ENCODE measurements around the gene TOP3B. TPM values are rescaled to one million over a fixed set of nuclear protein-coding genes. Genes with fewer than 3 reads are reported as not detected.
"Not testable (repeated sequence)": the region's sequence is repeated elsewhere in the genome, so short reads cannot be mapped to it uniquely, and the experiment has no call there.

Gene TOP3B
- total RNA-seq, 6 experiments from 2014 or later: 13.5 to 20.4 (median 15.6) TPM

GRCh38 chr22:21941921-21942320 is 40.7 kb downstream of the TOP3B start:
- WGBS (ENCODE audit: insufficient coverage, low coverage, low lambda C conversion rate, missing lambda C conversion rate): 55% methylated on average over 3 of the region's 8 CpGs
- intact Hi-C loops (cut with DNase I): no loop called here

DNA sequence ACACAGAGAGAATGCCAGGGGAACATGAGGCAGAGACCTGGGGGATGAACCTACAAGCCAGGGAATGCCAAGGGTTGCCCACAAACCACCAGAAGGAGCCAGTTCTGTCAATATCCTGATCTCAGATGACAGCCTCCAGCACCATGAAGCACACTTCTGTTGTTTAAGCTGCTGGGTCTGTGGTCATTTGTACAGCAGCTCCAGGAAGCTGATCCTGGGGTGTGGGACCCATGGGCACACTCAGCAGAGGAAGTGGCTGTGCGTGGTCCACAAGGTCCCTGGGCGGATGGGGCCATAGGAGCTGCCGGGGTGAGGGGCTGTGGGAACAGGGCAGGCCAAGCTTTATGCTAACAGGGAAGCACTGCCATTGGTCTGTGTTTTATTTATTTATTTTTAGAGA is 42.1 kb downstream of the TOP3B start:
- intact Hi-C loops (cut with DNase I): no loop called here
- 83% methylated on average over 1 of the region's 3 CpGs for WGBS (ENCODE audit: insufficient coverage, low coverage, low lambda C conversion rate, missing lambda C conversion rate)
- ATAC-seq (no peak), DNase-seq (no peak)
- Histone ChIP-seq H3K4me1 (peaks cover 0 to 41% (median 21%) of the 10 kb centered on the region in 4 donors), H3K27me3 (no peaks in the 10 kb centered on the region), H3K27ac (peak overlapping the region in 2 of 3 donors; percentile 78 to 93), H3K4me3 (no peak overlapping the region), H3K9me3 (no peaks in the 10 kb centered on the region), H3K36me3 (no peaks in the 10 kb centered on the region)
- no peak for TF ChIP-seq POLR2A (IDR thresholded peaks at IDR 0.05)
- TF ChIP-seq, protein P1, sequence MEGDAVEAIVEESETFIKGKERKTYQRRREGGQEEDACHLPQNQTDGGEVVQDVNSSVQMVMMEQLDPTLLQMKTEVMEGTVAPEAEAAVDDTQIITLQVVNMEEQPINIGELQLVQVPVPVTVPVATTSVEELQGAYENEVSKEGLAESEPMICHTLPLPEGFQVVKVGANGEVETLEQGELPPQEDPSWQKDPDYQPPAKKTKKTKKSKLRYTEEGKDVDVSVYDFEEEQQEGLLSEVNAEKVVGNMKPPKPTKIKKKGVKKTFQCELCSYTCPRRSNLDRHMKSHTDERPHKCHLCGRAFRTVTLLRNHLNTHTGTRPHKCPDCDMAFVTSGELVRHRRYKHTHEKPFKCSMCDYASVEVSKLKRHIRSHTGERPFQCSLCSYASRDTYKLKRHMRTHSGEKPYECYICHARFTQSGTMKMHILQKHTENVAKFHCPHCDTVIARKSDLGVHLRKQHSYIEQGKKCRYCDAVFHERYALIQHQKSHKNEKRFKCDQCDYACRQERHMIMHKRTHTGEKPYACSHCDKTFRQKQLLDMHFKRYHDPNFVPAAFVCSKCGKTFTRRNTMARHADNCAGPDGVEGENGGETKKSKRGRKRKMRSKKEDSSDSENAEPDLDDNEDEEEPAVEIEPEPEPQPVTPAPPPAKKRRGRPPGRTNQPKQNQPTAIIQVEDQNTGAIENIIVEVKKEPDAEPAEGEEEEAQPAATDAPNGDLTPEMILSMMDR (IDR thresholded peaks at IDR 0.05): no peak

More at GRCh38 chr22:21941921-21942320, 40.7 kb downstream of the TOP3B start:
- H3K4me3 ChIP-seq: no peak overlapping the region
- TF ChIP-seq POLR2A (IDR thresholded peaks at IDR 0.05): no peak
- TF ChIP-seq, protein P1 (IDR thresholded peaks at IDR 0.05): no peak
- peaks cover 0 to 44% (median 24%) of the 10 kb centered on the region in 4 donors for H3K4me1 ChIP-seq
- H3K36me3 ChIP-seq: no peaks in the 10 kb centered on the region
- ATAC-seq: no peak
- H3K27me3 ChIP-seq: no peaks in the 10 kb centered on the region
- no peak for DNase-seq
- H3K27ac ChIP-seq: peak overlapping the region; percentile 4 to 93 (median 40)
- no peaks in the 10 kb centered on the region for H3K9me3 ChIP-seq

- DNase-seq, ATAC-seq, H3K36me3 ChIP-seq, H3K27me3 ChIP-seq, H3K4me3 ChIP-seq, H3K9me3 ChIP-seq: not testable (repeated sequence)
- intact Hi-C loops (cut with DNase I): loop anchor here (5.0 to 10.0 kb wide), 2 partner anchors 205 to 228 kb away; partner anchors contain the start of gene YPEL1 (in 1 of the 2)
- 59% methylated on average over 5 of the region's 5 CpGs for WGBS (ENCODE audit: insufficient coverage, low coverage, low lambda C conversion rate, missing lambda C conversion rate)
- peaks cover 0 to 36% (median 18%) of the 10 kb centered on the region in 4 donors for H3K4me1 ChIP-seq
- H3K27ac ChIP-seq: peak overlapping the region; percentile 32 to 93 (median 78)
Observed at GRCh38 chr22:21939935-21940334, 42.7 kb downstream of the TOP3B start.

DNA sequence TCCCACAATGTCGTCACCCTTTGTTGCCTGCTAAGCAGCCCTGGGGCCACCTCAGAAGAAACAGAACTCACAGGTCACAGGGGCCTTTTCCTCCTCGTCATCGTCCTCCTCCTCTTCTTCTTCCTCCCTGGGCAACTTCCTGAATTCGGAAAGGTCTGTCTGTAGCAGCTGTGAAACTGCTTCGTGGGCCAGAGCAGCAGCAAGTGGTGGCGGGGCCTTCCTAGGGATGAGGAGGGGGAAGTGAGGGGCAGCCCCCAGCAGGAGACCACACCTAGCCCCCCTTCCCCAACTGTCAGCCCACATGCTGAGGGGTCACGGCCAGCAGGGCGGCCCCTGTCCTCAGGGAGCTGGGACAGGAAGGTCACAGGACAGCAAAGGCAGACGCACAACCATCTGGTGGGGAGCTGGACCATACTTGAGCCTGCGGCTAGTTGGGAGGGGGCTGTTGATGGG is 43.1 kb downstream of the TOP3B start:
- intact Hi-C loops (cut with DNase I): loop anchor here (5.0 to 10.0 kb wide), 2 partner anchors 205 to 227 kb away; partner anchors contain the start of gene YPEL1 (in 1 of the 2)
- H3K4me1 ChIP-seq: peaks cover 0 to 36% (median 16%) of the 10 kb centered on the region in 4 donors
- H3K4me3 ChIP-seq: no peak overlapping the region
- DNase-seq (no peak), ATAC-seq (peak in 1 of 4 donors; percentile 0)
- peak overlapping the region; percentile 32 to 93 (median 78) for H3K27ac ChIP-seq
- no peaks in the 10 kb centered on the region for H3K27me3 ChIP-seq
- 28% methylated on average over 7 of the region's 10 CpGs for WGBS (ENCODE audit: insufficient coverage, low coverage, low lambda C conversion rate, missing lambda C conversion rate)
- no peaks in the 10 kb centered on the region for H3K36me3 ChIP-seq
- TF ChIP-seq, protein P1 (IDR thresholded peaks at IDR 0.05): no peak
- H3K9me3 ChIP-seq: no peaks in the 10 kb centered on the region

- Histone ChIP-seq H3K27me3 (no peaks in the 10 kb centered on the region), H3K9me3 (no peaks in the 10 kb centered on the region), H3K4me1 (peaks cover 0 to 30% (median 15%) of the 10 kb centered on the region in 4 donors), H3K36me3 (no peaks in the 10 kb centered on the region), H3K27ac (peak overlapping the region; percentile 57 to 93 (median 78)), H3K4me3 (no peak overlapping the region)
- WGBS (ENCODE audit: insufficient coverage, low coverage, low lambda C conversion rate, missing lambda C conversion rate): no CpG with 5 or more reads among the region's 11 CpGs
- DNase-seq (peak in 1 of 3 donors; percentile 75), ATAC-seq (no peak)
- intact Hi-C loops (cut with DNase I): loop anchor here (5.0 to 10.0 kb wide), 2 partner anchors 204 to 227 kb away; partner anchors contain the start of gene YPEL1 (in 1 of the 2)
- TF ChIP-seq POLR2A (IDR thresholded peaks at IDR 0.05): no peak
- TF ChIP-seq, protein P1 (IDR thresholded peaks at IDR 0.05): no peak
Observed at GRCh38 chr22:21938906-21939305, 43.7 kb downstream of the TOP3B start.

Data from right lobe of liver (tissue), 6 donors.